Uterus (tissue), 4 donors: Measurements from ENCODE around the gene KCNQ4. TPM values are rescaled to one million over a fixed set of nuclear protein-coding genes. Genes with fewer than 3 reads are reported as not detected.

ENCODE experiments used
- DNase-seq, 2 donors: peaks; one replicate each; pipeline ENCODE4 v3.0.0-alpha.2; 2019 to 2020
- H3K27ac ChIP-seq, 2 donors: fragments of 200-600 bp; sonication (generic); 1 replicate in 1 of 2; 2 replicates in 1 of 2; pipeline ENCODE4 v1.5.1; 2016 to 2018
- H3K27me3 ChIP-seq, 2 donors: fragments of 200-600 bp; sonication (generic); one replicate each; pipeline ENCODE4 v1.5.1; 2018 to 2019; ENCODE audit warnings: control low read depth in 1 of 2
- H3K36me3 ChIP-seq, 2 donors: fragments of 200-600 bp; sonication (generic); one replicate each; pipeline ENCODE4 v1.5.1; 2019; ENCODE audit warnings: control low read depth in 1 of 2
- H3K4me1 ChIP-seq, 2 donors: fragments of 200-600 bp; sonication (generic); one replicate each; pipeline ENCODE4 v1.5.1; 2018 to 2019; ENCODE audit warnings: control low read depth in 1 of 2
- H3K4me3 ChIP-seq, 2 donors: fragments of 200-600 bp; sonication (generic); 1 replicate in 1 of 2; 2 replicates in 1 of 2; pipeline ENCODE4 v1.5.1; 2018 to 2019; ENCODE audit warnings: mild to moderate bottlenecking in 1 of 2
- H3K9me3 ChIP-seq, 2 donors: fragments of 200-600 bp; sonication (generic); one replicate each; pipeline ENCODE4 v1.5.1; 2019; ENCODE audit warnings: control low read depth in 1 of 2
- CTCF ChIP-seq, 4 experiments: fragments of 200-600 bp in 2 of 4; fragments of 450-650 bp in 2 of 4; sonication (generic) in 2 of 4; IDR thresholded peaks; one replicate each; pipeline ENCODE4 v1.5.1; 2016 to 2019; ENCODE audit warnings: antibody characterized with exemption in 4 of 4, mild to moderate bottlenecking in 2 of 4, moderate library complexity in 1 of 4
- POLR2A ChIP-seq, 2 donors: fragments of 450-650 bp; IDR thresholded peaks; one replicate each; pipeline ENCODE4 v1.6.1; 2016; ENCODE audit warnings: antibody characterized with exemption in 2 of 2, mild to moderate bottlenecking in 1 of 2, moderate library complexity in 1 of 2
- intact Hi-C: fragments of 100-400 bp; cut with DNase I; formaldehyde crosslinking; loops from one replicate; pipeline ENCODE4 v1.15.1; 2023; ENCODE audit warnings: low total_unique reads
- total RNA-seq, 4 donors: library from RNA; depleted of rRNA in 3 of 4; stranded (reverse); fragments of >200 nt in 3 of 4; gene quantifications; one replicate each; pipeline versions ENCODE4 v1.1.0 to v1.2.4, GENCODE V29; 2014 to 2023
- donor health status: DM: yes; HTN: yes; CAD: no.

The KCNQ4 gene
- total RNA-seq, 4 donors from 2014 or later: 2.7 to 13.4 (median 7.4) TPM; not detected in 1

- Histone ChIP-seq H3K9me3 (no peaks in the 10 kb centered on the region), H3K4me3 (no peak overlapping the region), H3K36me3 (no peaks in the 10 kb centered on the region), H3K27ac (no peak overlapping the region), H3K4me1 (no peaks in the 10 kb centered on the region), H3K27me3 (no peaks in the 10 kb centered on the region)
- no peak for DNase-seq
- intact Hi-C loops: no loop called here
- TF ChIP-seq CTCF (IDR thresholded peaks at IDR 0.05) (no peak), POLR2A (IDR thresholded peaks at IDR 0.05) (no peak)
These were observed 40.4 kb downstream of the KCNQ4 start for GRCh38 chr1:40823983-40824382.

- Histone ChIP-seq H3K36me3 (no peaks in the 10 kb centered on the region), H3K27me3 (no peaks in the 10 kb centered on the region), H3K4me3 (no peak overlapping the region), H3K4me1 (no peaks in the 10 kb centered on the region), H3K27ac (no peak overlapping the region), H3K9me3 (no peaks in the 10 kb centered on the region)
- DNase-seq: no peak
- TF ChIP-seq CTCF (IDR thresholded peaks at IDR 0.05): no peak
- no peak for TF ChIP-seq POLR2A (IDR thresholded peaks at IDR 0.05)
- intact Hi-C loops: no loop called here
These were observed 41.2 kb downstream of the KCNQ4 start for GRCh38 chr1:40824591-40825434.

- no peaks in the 10 kb centered on the region for H3K4me1 ChIP-seq
These were observed 41.8 kb downstream of the KCNQ4 start for GRCh38 chr1:40825435-40825788.

GRCh38 chr1:40825996-40826395, 42.4 kb downstream of the KCNQ4 start:
- H3K27me3 ChIP-seq: no peaks in the 10 kb centered on the region
- H3K9me3 ChIP-seq: no peaks in the 10 kb centered on the region
- no peaks in the 10 kb centered on the region for H3K4me1 ChIP-seq
- TF ChIP-seq POLR2A (IDR thresholded peaks at IDR 0.05) (no peak), CTCF (IDR thresholded peaks at IDR 0.05) (no peak)
- H3K4me3 ChIP-seq: no peak overlapping the region
- DNase-seq: no peak
- no peak overlapping the region for H3K27ac ChIP-seq
- H3K36me3 ChIP-seq: no peaks in the 10 kb centered on the region
- intact Hi-C loops: no loop called here

More at GRCh38 chr1:40825435-40825788, 41.8 kb downstream of the KCNQ4 start:
- intact Hi-C loops: no loop called here
- Histone ChIP-seq H3K27ac (no peak overlapping the region), H3K36me3 (no peaks in the 10 kb centered on the region), H3K27me3 (no peaks in the 10 kb centered on the region), H3K9me3 (no peaks in the 10 kb centered on the region), H3K4me3 (no peak overlapping the region)
- no peak for DNase-seq
- no peak for TF ChIP-seq CTCF (IDR thresholded peaks at IDR 0.05)
- TF ChIP-seq POLR2A (IDR thresholded peaks at IDR 0.05): no peak

GRCh38 chr1:40829631-40830245, 46.2 kb downstream of the KCNQ4 start:
- DNase-seq: no peak

More at GRCh38 chr1:40829631-40830245, 46.2 kb downstream of the KCNQ4 start:
- Histone ChIP-seq H3K27me3 (no peaks in the 10 kb centered on the region), H3K4me1 (no peaks in the 10 kb centered on the region), H3K36me3 (no peaks in the 10 kb centered on the region), H3K4me3 (no peak overlapping the region), H3K9me3 (no peaks in the 10 kb centered on the region), H3K27ac (no peak overlapping the region)
- TF ChIP-seq POLR2A (IDR thresholded peaks at IDR 0.05): no peak
- intact Hi-C loops: no loop called here
